ENCODE measurements around the gene ACTL8. TPM values are rescaled to one million over a fixed set of nuclear protein-coding genes. Genes with fewer than 3 reads are reported as not detected.

The ACTL8 gene
- total RNA-seq, 6 experiments from 2014 or later: 0.12 to 0.14 TPM; not detected in 4

DNA sequence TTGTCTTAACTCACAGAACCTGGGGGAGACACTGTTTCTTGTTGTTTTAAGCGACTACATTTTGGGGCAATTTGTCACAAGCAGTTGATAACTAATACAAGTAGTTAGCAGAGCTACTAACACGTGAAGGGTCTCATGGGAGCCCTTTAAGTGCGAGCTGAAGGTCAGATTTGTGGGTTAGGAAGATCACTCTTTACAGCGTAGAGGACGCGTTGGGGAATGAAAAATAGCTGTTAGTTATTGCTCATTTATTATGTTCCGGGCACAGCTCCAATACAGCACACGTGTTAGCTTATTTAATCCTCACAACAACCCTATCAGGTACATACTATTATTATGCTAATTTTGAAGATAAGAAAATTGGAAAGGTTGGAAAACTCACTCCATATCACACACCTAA is 95.9 kb downstream of the ACTL8 start:
- Mint-ChIP-seq H3K27ac (no peak overlapping the region), H3K4me3 (no peak overlapping the region), H3K27me3 (ENCODE audit: insufficient read depth) (peaks cover 11% of the 10 kb centered on the region), H3K9me3 (no peaks in the 10 kb centered on the region), H3K36me3 (ENCODE audit: low read depth) (no peaks in the 10 kb centered on the region), H3K4me1 (ENCODE audit: low read depth) (no peaks in the 10 kb centered on the region)
- no peak for DNase-seq
- TF ChIP-seq, protein P1, sequence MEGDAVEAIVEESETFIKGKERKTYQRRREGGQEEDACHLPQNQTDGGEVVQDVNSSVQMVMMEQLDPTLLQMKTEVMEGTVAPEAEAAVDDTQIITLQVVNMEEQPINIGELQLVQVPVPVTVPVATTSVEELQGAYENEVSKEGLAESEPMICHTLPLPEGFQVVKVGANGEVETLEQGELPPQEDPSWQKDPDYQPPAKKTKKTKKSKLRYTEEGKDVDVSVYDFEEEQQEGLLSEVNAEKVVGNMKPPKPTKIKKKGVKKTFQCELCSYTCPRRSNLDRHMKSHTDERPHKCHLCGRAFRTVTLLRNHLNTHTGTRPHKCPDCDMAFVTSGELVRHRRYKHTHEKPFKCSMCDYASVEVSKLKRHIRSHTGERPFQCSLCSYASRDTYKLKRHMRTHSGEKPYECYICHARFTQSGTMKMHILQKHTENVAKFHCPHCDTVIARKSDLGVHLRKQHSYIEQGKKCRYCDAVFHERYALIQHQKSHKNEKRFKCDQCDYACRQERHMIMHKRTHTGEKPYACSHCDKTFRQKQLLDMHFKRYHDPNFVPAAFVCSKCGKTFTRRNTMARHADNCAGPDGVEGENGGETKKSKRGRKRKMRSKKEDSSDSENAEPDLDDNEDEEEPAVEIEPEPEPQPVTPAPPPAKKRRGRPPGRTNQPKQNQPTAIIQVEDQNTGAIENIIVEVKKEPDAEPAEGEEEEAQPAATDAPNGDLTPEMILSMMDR (IDR thresholded peaks at IDR 0.05): no peak

DNA sequence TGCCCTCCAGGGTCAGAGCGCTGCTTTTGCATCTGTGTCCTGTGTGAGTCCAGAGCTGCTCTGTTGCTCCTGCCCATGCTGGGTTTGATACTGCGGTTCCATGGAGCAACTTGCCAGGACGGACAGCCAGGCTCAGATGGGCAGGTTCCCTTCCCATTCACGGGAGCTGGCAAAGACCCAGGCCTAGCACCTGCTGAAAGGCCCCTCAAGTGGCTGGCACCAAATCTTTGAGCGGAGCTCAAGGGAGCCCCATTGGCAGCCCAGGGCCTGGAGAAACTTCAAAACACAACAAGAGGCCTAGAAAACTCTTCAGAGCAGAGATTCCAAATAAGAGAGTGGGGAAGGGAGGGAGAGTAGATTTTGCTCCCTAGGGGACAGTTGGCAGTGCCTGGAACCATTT is 97.2 kb downstream of the ACTL8 start:
- peaks cover 4% of the 10 kb centered on the region for H3K27me3 Mint-ChIP-seq (ENCODE audit: insufficient read depth)
- TF ChIP-seq, protein P1 (IDR thresholded peaks at IDR 0.05): no peak
- no peak overlapping the region for H3K27ac Mint-ChIP-seq

DNA sequence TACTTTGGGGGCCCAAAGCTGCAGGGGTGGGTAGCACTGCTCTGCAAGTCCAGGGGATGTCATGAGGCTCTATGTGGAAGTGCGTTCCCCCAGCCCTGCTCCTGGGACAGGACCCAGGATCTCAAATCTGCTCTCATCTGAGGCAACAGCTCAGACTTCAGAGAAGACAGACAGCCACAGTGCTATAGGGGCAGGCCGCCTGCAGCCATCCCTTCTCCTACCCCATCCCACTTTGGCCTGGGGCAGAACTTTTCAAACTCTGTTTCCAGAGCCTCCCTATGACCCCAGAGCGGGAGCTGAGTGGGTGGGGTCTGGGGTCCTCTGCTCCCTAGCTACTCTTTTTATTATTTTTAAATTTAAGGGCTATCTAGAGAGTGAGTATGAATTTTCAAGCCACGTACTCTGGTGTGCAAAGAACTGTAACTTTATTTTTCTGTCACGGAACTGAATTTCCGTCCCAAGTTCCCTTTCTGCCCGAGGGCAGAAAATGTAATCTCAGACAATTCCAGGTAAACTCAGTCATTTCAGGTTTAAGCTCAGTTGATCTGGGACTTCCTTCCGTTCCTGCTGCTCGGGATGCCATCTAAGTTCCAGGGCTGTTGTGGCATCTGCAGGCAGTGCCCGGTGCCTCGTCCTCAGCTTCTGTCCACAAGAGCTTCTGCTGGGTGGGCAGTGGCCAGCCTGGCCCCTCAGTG is 98.3 kb downstream of the ACTL8 start:
- TF ChIP-seq, protein P1 (IDR thresholded peaks at IDR 0.05): no peak
- Mint-ChIP-seq H3K4me1 (ENCODE audit: low read depth) (no peaks in the 10 kb centered on the region), H3K4me3 (no peak overlapping the region), H3K27me3 (ENCODE audit: insufficient read depth) (peaks cover 2% of the 10 kb centered on the region), H3K27ac (no peak overlapping the region), H3K36me3 (ENCODE audit: low read depth) (no peaks in the 10 kb centered on the region), H3K9me3 (no peaks in the 10 kb centered on the region)
- DNase-seq: no peak

More for the DNA sequence above, 97.2 kb downstream of the ACTL8 start:
- no peaks in the 10 kb centered on the region for H3K4me1 Mint-ChIP-seq (ENCODE audit: low read depth)
- no peak for DNase-seq
- no peaks in the 10 kb centered on the region for H3K36me3 Mint-ChIP-seq (ENCODE audit: low read depth)
- H3K4me3 Mint-ChIP-seq: no peak overlapping the region
- no peaks in the 10 kb centered on the region for H3K9me3 Mint-ChIP-seq

DNA sequence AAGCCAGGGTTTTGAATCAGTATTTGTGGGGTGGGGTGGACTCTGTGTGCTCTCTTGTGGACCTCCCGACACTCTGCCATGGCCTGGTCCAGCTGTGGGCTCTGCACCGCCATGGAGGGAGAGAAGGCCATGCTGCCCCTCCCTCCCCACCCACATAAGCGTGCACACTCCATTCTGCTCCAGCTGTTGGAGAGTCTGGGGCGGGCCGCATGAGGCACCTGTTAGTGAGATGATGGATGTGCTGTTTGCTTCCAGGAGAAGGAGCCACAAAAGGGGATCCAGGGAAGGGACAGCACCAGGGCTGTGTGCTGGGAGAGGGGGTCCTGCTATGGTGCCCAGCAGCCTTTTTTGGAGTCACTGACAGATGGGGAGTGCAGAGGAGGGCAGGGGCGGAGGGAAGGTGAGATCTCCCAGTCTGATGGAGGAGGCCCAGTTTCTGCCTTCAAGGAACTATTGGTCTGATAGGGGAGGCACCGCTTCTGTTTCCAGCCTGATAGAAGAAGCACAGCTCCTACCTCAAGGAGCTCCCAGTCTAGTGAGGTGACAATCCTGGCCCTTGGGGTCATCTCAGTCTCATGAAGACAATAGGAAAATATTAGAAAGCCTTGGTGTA is 101.5 kb downstream of the ACTL8 start:
- no peaks in the 10 kb centered on the region for H3K36me3 Mint-ChIP-seq (ENCODE audit: low read depth)
- peaks cover 2% of the 10 kb centered on the region for H3K27me3 Mint-ChIP-seq (ENCODE audit: insufficient read depth)
- no peak overlapping the region for H3K27ac Mint-ChIP-seq
- H3K9me3 Mint-ChIP-seq: no peaks in the 10 kb centered on the region
- DNase-seq: no peak
- H3K4me3 Mint-ChIP-seq: no peak overlapping the region
- TF ChIP-seq, protein P1 (IDR thresholded peaks at IDR 0.05): no peak
- H3K4me1 Mint-ChIP-seq (ENCODE audit: low read depth): peaks cover 4% of the 10 kb centered on the region; the same call in 1 of the 2 replicates

DNA sequence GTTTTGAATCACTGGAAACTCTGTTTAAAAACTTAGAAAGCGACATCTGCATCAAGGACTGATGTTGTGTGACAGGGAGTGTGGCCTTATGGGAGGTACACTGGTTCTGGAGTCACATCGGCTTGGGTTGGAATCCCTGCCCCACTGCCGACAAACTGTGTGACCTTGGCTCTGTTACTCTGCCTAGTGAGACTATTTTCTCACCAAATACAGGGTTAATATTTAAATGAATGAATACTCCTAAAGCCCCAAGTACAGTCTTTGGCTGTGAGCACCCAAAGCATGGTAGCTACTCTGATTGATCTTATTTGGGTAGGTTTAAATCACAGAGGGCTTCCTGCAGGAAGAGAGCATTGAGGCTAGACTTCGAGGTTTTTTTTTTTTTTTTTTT is 102.0 kb downstream of the ACTL8 start:
- peaks cover 9% of the 10 kb centered on the region; the same call in 1 of the 2 replicates for H3K4me1 Mint-ChIP-seq (ENCODE audit: low read depth)
- no peak overlapping the region for H3K27ac Mint-ChIP-seq
- H3K9me3 Mint-ChIP-seq: no peaks in the 10 kb centered on the region
- no peaks in the 10 kb centered on the region for H3K36me3 Mint-ChIP-seq (ENCODE audit: low read depth)
- no peak overlapping the region for H3K4me3 Mint-ChIP-seq
- no peak for DNase-seq
- H3K27me3 Mint-ChIP-seq (ENCODE audit: insufficient read depth): no peaks in the 10 kb centered on the region; the same call in 1 of the 2 replicates
- TF ChIP-seq, protein P1 (IDR thresholded peaks at IDR 0.05): no peak

All from HFFc6 (cell line).